Measurements from ENCODE around the gene IFNAR1. TPM values are rescaled to one million over a fixed set of nuclear protein-coding genes. Genes with fewer than 3 reads are reported as not detected.

Gene IFNAR1
- total RNA-seq, 1 experiment from 2014 or later = 14.2 TPM

DNA sequence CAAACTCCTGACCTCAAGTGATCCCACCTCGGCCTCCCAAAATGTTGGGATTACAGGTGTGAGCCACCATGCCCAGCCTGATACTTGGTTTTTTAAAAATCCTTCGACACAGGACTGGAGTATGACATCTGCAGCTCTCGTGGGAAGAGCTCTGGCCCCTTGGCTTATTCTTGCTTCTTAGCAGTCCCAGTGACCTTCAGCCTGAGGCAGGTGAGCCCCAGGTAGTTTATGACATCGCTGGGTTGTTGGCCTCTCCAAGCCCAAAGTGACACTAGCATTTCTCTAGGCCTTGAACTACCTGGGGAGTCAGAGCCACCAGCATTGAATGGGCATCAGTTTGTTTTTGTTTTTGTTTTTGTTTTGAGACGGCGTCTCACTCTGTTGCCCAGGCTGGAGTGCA lies 62.5 kb downstream of the IFNAR1 start:
- H3K9me3 ChIP-seq (ENCODE audit: control insufficient read depth, low read depth, low read length) = no peaks in the 10 kb centered on the region
- WGBS (ENCODE audit: extremely low coverage, insufficient read length, low lambda C conversion rate) = no CpG with 5 or more reads among the region's 6 CpGs

More for the DNA sequence above, 62.5 kb downstream of the IFNAR1 start:
- H3K14ac ChIP-seq (ENCODE audit: insufficient read depth, low read length) = no peak overlapping the region
- no peak overlapping the region for H4K8ac ChIP-seq (replicated peaks; ENCODE audit: insufficient read length, low read depth, low read length)
- no peaks in the 10 kb centered on the region for H4K20me1 ChIP-seq (ENCODE audit: control insufficient read depth, insufficient read depth, insufficient read length)
- H3K27me3 ChIP-seq (ENCODE audit: insufficient read depth, low read length) = no peaks in the 10 kb centered on the region
- no peak overlapping the region for H3K4ac ChIP-seq (ENCODE audit: low read depth, low read length)
- no peak overlapping the region for H3K23ac ChIP-seq (ENCODE audit: insufficient read length, low read depth, low read length)
- no peaks in the 10 kb centered on the region for H3K79me2 ChIP-seq (ENCODE audit: insufficient read depth, low read length)
- no peak overlapping the region for H2AFZ ChIP-seq (ENCODE audit: low read length)
- no peak overlapping the region for H2BK5ac ChIP-seq (ENCODE audit: insufficient read length, low read length)
- no peaks in the 10 kb centered on the region for H3K36me3 Mint-ChIP-seq (ENCODE audit: insufficient read depth in 1 of 3, low read depth in 3 of 3)
- no peak overlapping the region for H2BK15ac ChIP-seq (ENCODE audit: low read depth, low read length)
- H3K4me3 Mint-ChIP-seq = no peak overlapping the region
- H3K23me2 ChIP-seq (ENCODE audit: insufficient read length, low read depth, low read length, poor library complexity, severe bottlenecking) = no peaks in the 10 kb centered on the region
- DNase-seq = no peak
- H3K4me1 Mint-ChIP-seq = peaks cover 3 to 5% of the 10 kb centered on the region in 2 experiments
- H3K9ac ChIP-seq (ENCODE audit: extremely low read depth, insufficient read length, low read length) = no peak overlapping the region
- H3K27ac ChIP-seq (ENCODE audit: insufficient read length, low read depth, low read length) = no peak overlapping the region
- H2AK5ac ChIP-seq (ENCODE audit: insufficient read length, low read length) = no peak overlapping the region
- H3K27ac Mint-ChIP-seq = no peak overlapping the region
- H3K27me3 Mint-ChIP-seq (ENCODE audit: low read depth) = peaks cover 2% of the 10 kb centered on the region; the same call in 1 of the 2 replicates
- H2BK12ac ChIP-seq (ENCODE audit: insufficient read length, low read depth, low read length) = no peak overlapping the region
- H4K5ac ChIP-seq (ENCODE audit: insufficient read length, low read depth, low read length) = no peak overlapping the region
- TF ChIP-seq, protein P1, sequence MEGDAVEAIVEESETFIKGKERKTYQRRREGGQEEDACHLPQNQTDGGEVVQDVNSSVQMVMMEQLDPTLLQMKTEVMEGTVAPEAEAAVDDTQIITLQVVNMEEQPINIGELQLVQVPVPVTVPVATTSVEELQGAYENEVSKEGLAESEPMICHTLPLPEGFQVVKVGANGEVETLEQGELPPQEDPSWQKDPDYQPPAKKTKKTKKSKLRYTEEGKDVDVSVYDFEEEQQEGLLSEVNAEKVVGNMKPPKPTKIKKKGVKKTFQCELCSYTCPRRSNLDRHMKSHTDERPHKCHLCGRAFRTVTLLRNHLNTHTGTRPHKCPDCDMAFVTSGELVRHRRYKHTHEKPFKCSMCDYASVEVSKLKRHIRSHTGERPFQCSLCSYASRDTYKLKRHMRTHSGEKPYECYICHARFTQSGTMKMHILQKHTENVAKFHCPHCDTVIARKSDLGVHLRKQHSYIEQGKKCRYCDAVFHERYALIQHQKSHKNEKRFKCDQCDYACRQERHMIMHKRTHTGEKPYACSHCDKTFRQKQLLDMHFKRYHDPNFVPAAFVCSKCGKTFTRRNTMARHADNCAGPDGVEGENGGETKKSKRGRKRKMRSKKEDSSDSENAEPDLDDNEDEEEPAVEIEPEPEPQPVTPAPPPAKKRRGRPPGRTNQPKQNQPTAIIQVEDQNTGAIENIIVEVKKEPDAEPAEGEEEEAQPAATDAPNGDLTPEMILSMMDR (conservative IDR thresholded peaks at IDR 0.05) = no peak
- no peak overlapping the region for H4K91ac ChIP-seq (ENCODE audit: insufficient read length, low read depth, low read length)
- H3K56ac ChIP-seq (ENCODE audit: insufficient read length, low read depth, low read length) = no peak overlapping the region
- H3K4me2 ChIP-seq (ENCODE audit: insufficient read depth, insufficient read length, low read length) = no peak overlapping the region
- H3T11ph ChIP-seq (ENCODE audit: low read length) = no peak overlapping the region
- H3K9me3 Mint-ChIP-seq = no peaks in the 10 kb centered on the region; a peak in 1 of 5 replicates
- no peaks in the 10 kb centered on the region for H3K4me1 ChIP-seq (ENCODE audit: insufficient read depth, low read length)
- no peak overlapping the region for H2BK20ac ChIP-seq (ENCODE audit: low read depth, low read length, poor library complexity, severe bottlenecking)
- no peak overlapping the region for H2BK120ac ChIP-seq (ENCODE audit: low read depth, low read length, poor library complexity, severe bottlenecking)
- H3K79me1 ChIP-seq (ENCODE audit: insufficient read depth, low read depth, low read length, poor library complexity, severe bottlenecking) = no peaks in the 10 kb centered on the region
- no peak overlapping the region for H3K18ac ChIP-seq (ENCODE audit: insufficient read length, low read depth, low read length)
